GM18867 (cell line): Measurements from ENCODE around the gene ANKRD1.

Source experiments
- ATAC-seq: cut with Tn5 transposase; IDR thresholded peaks from one replicate; pipeline ENCODE4 v1.9.1; 2021; ENCODE audit warnings: mild to moderate bottlenecking, moderate library complexity; ENCODE audit not compliant: unreplicated experiment

ANKRD1 gene

DNA sequence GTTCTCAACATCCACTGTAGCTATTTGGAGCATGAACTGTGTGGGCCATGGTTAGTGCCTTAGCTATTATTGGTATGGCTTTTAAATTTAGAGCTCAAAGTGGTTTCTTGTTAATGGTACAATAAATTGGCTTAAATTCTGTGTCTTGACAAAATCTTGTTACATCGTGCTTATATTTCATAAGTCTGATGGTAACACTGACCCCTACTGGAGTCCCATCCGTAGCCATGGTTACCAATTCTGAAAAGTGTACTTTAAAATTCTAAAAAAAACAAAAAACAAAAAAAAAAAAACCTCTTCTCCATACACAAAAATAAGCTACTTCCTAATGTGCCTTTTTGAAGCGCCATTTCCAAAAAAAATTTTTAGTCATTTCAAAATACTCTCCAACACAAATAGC, 55.5 kb downstream of the ANKRD1 start:
- no peak for ATAC-seq

DNA sequence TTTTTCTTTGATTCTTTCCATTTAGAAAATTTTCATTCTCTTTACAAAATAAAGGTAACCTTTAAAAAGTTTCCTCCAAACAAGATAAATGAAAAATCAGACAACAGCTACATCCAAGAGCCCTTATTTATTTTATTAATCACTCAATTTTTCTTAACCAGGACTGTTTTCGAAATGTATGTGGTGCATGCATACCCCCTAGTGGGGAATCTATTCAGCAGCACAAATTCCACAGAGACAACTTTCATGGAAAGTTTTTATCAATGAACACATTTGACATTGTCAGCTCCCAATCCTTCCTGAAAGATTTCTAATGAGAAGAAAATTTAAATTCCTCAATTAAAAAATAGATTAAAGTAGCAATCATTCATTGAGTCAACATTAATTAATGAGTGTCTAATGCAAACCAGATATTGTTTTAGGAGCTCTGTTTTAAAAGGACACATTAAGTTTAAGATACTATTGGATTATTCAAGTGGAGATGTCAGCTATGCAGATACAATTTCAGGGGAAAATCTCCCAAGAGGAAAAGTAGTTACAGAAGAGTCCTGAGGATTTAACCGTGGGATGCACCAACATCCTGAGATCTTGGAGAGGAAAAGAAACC, 57.9 kb downstream of the ANKRD1 start:
- ATAC-seq, result no peak
